DMS153 treated with DMSO at 0.1 percent for 48 hours (cell line): Measurements from ENCODE around the gene COMP.
"Not testable (repeated sequence)": the region's sequence is repeated elsewhere in the genome, so short reads cannot be mapped to it uniquely, and the experiment has no call there.

Source experiments
- DNase-seq: peaks from one replicate; lab custom pipeline; 2025; ENCODE audit not compliant: unreplicated experiment; lab: John Stamatoyannopoulos, UW

The COMP gene

DNA sequence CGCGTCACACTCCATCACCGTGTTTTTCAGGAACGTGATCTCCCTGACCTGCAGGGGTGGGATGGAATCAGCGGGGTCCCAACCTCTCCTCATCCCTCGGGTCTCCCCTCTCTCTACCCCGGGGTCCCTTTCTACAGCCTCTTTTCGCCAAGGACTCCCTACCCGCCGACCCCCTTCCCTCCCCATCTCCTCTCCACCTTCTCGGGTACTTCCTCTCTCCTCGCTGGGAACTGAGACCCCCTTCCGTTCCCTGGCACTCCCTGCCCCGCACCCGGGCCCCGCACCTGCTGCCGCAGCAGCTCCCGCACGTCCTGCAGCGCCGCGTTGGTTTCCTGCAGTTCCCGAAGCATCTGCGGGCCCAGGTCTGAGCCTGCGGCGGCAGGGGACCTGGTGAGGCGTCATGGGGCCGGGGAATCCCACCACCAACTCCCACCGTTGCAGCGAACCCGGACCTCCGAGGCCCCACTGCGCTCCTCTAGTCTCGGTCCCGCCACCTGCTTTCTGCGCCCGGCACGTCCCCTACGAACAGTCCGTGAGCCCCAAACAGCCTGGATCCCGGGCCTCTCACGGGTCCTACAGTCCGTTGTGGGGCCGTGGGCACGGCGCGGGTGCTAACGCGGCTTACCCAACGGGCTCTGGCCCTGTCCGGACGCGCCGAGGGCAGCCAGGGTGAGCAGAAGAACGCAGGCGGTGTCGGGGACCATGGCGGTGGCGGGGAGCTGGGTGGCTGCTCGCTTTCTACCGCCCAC lies at the start of gene COMP:
COMP (minus strand) TSS at position 740 of the 749 bp plus-strand sequence; CDS start at position 704, 36 bp downstream.
- no peak for DNase-seq

DNA sequence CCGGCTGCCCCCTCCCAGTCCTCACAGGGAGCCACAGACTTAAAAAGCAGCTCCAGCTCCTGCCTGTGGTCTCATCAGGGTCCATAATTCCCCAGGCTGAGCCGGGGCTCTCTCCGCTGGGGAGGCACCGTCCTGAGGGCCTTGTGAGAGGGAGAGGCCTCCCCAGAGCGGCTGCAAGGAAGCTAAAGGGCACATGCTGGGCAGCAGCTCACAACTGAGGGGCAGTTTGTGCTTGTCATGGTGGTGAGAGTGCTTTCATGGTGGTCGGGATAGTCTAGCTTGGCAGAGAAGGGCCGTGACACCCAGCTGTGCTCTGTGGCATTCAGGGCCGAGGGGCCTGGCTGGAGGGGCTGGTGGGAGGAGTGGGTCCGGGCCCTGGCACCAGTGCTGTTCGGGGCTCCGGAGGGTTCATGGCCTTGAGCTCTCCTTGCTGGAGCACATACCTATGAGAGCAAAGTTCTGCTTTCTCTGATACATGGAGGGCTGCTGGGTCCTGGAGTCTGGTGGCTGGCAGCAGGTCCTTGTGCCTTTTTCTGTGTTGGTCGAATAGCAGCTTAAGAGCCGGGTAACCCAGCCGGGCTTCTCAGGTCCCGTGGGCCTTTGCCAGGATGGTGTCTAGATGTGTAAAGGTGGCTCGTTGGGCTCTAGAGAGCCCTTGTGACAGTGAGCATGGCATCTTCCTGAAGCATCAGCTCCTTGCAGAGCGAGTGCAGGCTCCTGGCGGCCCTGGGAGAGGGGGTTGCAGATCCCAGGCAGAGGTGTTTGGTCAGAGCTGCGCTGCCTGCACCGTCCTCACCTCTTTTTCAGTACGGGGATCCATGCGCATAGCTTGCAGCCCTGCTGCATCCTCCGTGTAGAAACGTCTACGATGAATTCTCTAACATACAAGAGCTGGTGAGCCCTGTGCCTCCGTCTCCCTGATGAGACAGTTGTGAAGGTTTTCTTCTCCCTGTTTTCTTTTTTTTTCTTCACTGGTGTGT lies 49.5 kb upstream of the COMP start:
- no peak for DNase-seq

DNA sequence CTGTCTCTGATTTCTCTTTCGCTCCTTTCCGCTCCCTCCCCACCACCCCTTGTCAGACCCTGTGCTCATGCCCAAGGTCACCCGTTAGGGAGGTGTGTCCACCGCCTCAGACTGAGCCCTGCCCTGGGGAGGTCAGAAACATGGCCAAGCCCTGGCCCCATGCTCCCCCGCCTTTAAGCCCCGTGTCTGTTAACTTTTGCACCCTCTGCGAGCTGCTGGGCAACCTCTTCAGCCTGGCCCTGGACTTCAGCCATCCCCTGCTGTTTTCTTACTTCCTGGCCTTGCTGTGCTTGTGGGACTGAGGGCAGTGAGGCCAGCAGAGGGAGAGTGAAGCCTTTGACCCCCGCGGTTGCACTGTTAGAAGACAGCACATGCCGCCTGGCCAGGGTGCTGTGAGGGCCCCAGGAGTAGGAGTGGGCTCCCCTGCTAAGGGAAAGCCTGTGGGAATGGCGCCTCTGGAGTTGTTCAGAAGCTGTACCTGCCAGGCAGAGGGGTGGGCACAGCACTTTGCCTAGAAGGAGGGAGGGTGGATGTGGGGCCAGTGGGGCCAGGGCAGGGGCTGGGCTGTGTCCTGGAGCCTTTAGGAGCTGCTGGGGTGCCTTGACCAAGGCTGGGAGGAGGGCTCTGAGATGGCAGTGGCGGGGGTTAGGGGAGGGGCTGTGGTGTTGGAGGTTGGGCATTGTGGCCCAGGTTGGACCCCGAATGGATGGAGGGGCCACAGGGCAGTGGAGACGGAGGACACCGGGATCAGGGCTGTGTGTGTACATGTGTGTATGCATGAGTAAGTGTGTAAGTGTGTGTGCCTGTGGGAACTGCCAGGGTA lies 48.6 kb upstream of the COMP start:
- no peak for DNase-seq

DNA sequence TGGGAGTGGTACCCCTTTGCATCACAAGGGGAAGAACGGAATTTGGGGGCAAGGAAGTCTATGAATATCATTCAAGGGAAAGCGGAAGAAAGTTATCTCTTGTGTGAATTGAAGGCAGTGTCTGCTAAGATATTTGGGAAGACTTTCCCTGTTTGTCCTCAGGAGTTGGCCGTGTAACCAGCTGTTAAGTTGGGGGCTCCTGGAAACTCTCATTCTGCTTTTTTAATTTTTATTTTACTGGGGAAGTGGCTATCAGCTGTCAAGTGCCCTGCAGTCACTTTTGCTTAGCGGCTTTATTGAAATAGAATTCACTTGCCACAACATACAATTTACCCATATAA lies 43.5 kb upstream of the COMP start:
- DNase-seq = no peak

DNA sequence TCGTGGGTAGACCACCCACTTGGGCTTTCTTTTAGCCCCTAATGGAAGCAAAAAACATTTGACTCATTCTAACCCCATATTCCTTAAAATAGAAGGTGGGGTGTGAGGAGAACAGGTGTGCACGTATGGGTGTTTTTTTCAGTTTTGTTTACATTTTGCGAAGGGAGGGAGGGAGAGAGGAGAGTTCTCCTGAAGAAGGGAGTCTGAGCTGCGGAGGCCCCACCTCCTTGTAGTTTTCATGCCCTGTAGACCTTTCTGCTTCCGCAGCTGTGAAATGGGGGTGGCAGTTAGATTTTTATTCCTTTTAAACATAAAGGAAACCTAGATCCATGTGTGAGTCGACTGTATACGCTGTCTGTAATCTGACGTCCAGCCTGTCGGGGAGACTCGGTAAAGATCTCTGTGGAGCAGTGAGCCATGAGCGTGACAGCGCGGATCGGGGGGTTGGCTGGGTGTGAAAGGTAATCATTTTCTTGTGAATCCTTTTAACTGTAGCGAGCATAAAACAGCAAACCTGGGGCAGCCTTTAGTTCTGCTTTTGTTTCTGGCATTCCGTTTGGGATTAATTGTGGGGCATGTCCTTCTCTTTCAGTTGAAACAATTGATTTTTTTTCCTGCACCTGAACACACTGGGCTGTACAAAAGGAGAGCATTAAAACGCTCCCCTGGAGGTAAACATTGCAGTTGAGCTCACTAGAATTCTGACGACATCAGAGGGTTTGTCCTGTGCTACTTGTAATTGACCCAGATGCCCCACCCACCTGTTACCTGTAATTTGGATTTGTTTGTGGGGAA lies 42.9 kb upstream of the COMP start:
- peak; percentile 14 for DNase-seq

DNA sequence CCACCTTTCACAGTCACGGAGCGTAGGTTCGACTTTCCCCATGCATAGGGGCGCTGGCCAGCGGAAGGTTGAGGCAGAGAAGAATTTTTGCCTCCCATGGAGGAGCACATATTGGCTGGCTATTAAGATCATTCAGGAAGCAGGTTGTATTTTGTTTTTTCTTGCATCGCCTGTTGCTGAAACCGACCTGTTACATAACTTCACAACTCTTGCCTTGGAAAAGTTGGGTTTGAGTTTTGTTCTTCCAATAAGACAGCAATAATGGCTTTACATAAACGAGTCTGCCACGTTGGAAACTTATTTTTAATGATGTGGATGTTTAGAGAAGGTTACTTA lies 42.0 kb upstream of the COMP start:
- no peak for DNase-seq

DNA sequence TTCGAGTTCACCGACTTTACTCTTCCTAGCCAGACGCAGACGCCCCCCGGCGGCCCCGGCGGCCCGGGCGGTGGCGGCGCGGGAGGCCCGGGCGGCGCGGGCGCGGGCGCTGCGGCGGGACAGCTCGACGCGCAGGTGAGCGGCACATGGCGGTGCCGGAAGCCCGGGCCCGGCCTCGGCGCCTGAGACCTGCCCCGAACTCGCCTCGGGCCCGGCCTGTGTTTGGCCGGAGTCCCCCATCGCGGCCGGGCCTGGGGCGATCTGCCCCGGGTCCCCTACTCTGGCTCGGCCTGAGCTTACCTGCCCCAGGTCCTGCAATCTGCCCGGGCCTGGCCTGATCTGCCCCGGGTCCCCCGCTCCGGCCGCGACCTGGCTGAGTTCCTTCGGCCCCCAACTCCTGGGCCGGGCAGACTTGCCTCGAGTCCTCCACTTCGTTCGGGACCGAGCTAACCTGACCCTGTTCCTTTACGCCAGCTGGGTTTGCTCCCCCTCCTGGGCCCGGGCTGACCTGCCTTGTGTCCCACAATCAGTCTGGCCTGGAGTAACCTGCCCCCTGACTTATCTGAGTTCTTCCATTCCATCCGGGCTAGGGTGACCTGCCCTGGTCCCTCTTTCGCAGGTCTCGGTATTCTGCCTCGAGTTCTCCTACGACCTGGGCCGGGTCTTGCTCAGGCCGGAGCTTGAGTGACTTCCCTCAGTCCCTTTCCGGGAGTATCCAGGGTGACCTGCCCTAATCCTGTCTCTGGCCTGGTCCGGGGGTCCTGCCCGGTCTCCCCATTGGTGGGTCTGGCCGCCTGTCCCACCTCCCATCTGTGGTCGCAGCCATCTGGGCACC lies 41.4 kb upstream of the COMP start:
- no peak for DNase-seq

DNA sequence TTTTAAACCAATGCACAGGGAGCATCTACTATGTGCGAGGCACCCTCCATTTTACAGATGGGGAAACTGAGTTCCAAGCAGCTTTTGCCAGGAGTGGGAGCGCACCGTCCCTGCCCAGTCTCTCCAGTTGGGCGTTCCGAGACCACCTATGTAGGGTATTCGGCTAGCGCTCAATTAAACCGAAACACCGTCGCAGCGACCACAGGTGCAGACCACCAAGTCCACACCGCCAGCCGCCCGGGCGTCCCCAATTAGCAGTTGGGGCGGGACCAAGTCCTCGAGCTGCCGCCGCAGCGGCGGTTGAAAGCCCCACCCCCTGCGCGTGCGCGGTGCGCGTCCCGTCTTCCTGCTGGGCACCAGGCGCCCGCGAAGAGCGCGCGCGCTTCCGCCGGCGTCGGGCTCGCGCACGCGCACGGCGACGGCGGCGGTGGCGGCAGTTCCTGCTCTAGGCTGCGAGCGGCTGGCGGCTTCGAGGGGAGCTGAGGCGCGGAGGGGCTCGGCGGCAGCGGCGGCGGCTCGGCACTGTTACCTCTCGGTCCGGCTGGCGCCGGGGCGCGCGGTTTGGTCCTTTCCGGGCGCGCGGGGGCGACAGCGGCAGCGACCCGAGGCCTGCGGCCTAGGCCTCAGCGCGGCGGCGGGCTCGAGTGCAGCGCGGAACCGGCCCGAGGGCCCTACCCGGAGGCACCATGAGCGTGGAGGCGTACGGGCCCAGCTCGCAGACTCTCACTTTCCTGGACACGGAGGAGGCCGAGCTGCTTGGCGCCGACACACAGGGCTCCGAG lies 40.6 kb upstream of the COMP start, which contains the start of gene UPF1:
UPF1 (plus strand) TSS at position 436 of the 782 bp plus-strand sequence; CDS start at position 687, 251 bp downstream.
- peak; percentile 88 for DNase-seq

DNA sequence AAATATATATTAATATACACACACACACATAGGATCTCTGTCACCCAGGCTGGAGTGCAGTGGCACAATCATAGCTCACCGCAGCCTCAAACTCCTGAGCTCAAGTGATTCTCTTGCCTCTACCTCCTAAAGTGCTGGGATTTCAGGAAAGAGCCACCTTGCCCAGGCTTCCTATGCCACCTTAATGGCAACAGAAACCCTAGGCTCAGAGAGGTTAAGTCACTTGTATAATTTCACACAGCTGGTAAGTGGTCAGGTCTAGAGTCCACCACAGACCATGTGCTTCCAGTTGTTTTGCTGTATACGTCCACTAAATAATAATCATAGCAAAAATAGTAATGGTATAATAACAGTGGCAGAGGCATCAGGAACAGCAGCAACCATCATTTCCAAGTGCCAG lies 39.4 kb upstream of the COMP start:
- DNase-seq = no peak

DNA sequence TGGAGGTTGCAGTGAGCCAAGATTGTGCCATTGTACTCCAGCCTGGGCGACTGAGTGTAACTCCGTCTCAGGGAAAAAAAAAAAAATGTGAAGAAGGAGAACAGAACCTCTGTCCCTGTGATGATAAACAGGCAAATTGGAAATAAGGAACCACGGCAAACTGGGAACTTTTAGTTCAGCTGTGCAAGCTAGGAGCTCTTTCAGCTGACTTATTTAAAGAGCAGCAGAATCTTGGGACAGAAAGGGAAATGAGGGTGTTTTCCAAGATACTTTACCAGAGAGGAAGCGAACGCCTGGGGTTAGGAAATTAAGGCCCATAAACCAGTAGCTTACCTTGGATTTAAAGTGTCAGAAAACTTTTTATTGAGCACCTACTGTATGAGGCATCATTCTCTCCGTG lies 37.7 kb upstream of the COMP start:
- no peak for DNase-seq

DNA sequence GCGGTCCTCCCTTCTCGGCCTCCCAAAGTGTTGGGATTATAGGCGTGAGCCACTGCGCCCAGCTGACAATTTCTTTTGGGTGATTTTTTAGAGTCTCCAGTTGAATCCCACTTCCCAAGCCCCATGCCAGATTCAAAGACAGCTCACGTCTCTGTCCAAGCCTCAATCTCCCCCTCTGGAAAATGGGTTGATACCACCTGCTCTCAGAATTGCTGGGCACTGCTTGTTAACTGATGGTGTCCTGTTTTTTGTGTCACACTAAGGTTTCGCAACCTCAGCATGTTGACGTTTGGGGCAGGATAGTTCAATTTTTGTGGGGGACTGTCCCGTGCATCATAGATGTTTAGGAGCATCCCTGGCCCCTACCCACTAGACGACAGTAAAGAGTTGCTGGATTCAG lies 26.5 kb upstream of the COMP start:
- no peak for DNase-seq

DNA sequence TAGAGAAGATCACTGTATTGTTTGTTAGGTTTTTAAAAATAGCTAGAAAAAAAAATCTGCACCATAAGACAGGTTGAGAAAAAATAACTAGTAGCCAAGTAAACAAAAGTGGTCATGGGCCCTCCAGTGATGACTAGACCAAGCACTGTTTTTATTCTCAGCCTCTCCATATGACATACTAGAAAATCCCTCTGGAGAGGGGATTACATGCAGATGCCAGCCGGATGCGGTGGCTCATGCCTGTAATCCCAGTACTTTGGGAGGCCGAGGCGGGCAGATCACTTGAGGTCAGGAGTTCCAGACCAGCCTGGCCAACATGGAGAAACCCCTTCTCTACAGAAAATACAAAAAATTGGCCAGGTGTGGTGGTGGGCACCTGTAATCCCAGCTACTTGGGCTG lies 25.5 kb upstream of the COMP start:
- not testable (repeated sequence) for DNase-seq

DNA sequence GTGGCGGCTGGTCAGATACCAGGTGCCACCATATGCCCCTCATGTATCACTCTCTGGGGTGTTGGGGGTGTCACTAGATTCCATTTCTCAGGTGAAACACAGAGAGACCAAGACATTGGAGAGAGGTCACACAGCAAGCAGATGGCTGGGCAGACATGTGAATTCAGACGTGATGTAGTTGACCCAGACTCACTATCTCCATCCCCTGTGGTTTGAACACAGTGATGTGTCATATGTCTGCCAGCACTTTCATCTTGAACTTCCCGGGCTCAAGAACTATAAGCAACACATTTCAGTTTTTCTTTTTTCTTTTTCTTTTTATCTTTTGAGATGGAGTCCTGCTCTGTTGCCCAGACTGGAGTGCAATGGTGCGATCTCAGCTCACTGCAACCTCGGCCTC lies 24.6 kb upstream of the COMP start:
- DNase-seq = no peak

DNA sequence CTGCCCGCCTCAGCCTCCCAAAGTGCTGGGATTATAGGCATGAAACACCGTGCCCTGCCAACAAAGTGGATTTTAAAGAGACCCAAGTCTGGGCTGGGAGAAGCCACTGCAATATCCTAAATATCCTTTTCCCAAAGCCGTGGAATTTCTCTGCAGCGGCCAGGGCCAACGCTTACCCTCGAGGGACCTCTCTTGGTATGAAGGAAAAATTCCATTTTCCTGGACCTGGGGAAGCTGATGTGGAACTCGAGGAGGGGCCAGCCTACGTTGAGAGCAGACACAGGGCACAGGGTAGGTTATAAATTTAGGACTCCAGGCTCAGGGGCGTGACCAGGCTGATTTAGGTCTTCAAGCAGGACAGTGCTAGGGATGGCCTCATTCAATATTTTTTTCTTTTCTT lies 23.0 kb upstream of the COMP start:
- DNase-seq = no peak

DNA sequence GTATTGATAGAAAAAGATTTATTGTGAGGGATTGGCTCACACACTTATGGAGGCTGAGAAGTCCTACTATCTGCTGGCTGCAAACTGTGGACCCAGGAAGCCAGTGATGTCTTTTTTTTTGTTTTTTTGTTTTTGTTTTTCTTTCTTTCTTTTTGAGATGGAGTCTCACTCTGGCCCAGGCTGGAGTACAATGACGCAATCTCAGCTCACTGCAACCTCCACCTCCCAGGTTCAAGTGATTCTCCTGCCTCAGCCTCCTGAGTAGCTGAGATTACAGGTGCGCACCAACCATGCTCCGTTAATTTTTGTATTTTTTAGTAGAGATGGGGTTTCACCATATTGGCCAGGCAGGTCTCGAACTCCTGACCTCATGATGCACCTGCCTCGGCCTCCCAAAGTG lies 20.5 kb upstream of the COMP start:
- not testable (repeated sequence) for DNase-seq

DNA sequence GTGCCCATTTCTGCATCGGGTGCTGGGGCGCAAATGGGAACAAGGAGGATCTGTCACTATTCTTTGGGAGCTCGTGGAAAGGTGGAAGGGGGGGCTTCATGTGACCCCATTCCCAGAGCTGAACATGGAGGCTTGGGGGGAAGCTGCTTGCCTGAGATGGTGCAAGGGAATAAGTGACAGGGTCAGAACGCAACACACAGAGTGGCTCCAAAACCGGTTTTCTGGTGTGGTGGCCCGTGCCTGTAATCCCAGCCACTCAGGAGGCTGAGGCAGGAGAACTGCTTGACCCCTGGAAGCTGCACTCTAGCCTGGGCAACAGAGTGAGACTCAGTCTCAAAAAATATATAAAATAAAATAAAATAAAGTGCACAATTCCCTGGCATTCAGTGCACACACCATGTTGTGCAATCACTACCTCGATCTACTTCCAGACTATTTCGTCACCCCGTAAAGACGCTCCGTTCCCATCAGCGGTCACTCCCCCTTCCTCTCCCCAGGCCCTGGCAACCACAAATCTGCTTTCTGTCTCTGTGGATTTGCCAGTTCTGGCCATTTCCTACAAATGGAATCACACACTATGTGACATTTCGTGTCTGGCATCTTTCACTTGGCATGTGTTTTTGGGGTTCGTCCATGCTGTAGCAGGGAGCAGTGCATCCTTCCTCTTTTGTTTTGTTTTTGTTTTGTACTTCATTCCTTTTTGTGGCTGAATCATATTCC lies 18.2 kb upstream of the COMP start:
- DNase-seq = no peak

DNA sequence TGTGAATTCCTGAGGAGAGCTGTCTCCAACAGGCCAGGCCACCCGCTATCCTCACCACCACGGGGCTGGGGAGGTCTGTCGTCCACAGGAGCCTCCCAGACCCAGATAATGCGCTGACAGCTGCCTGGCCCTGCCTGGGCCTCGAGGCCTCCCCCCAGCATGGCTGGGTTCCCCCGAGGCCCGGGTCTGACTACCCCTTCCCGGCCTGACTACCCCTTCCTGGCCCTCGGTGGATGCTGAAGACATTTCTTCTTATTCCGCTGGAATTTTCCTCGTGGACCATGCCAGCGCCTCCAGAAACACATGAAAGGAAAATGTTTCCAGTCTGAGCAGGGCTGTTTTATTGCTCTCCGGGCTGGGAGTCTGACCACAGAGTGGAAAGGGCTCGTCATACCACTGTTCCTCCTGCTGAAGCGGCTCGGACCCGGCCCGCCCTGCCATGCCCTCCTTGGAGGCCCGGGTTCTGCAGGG lies 16.8 kb upstream of the COMP start:
- DNase-seq = no peak

DNA sequence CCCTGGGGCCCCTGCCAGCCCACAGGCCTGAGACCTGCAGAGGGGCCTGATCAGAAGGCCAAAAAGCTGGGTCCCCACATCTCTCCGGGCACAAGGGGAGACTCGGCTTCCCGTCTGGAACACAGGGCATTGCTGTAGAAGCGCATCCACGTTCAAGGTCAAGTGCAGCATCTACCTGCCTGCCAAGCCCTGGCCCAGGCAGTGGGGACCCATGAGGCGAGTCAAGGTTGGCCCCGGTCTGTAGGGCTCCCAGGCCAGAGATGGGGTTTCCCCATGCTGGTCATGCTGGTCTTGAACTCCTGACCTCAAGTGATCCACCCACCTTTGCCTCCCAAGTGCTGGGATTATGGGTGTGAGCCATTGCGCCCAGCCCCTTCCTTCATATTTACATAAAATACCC lies 13.5 kb upstream of the COMP start:
- DNase-seq = no peak
